ENCODE measurements around the gene SLC39A11.

SLC39A11 gene

DNA sequence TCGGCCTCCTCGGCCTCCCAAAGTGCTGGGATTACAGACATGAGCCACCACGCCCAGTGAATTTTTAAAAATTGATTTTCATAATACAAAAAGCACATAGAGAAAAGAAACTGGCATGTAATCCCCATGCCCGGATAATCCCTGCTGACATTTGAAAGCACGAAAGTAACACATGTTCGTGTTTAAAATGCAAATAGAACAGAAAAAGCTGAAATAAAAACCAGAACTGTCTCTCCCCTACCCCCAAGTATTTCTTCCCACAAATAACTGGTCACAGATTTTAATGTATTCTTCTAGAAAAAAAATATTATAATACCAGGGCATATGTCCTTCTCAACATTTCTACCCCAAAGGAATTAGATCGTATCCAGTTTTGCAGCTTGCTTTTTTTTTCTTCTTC lies 222.9 kb downstream of the SLC39A11 start:
- Histone ChIP-seq H3K27ac (ENCODE audit: low read length) (no peak overlapping the region), H3K36me3 (replicated peaks; ENCODE audit: insufficient read depth, low read length) (no peaks in the 10 kb centered on the region), H4K20me1 (ENCODE audit: insufficient read depth, low read length) (no peaks in the 10 kb centered on the region), H3K4me1 (ENCODE audit: low read length) (no peaks in the 10 kb centered on the region), H3K9ac (ENCODE audit: low read length) (no peak overlapping the region), H3K79me2 (ENCODE audit: low read length) (no peaks in the 10 kb centered on the region), H3F3A (ENCODE audit: insufficient read depth, low read length) (no peaks in the 10 kb centered on the region), H3K4me3 (ENCODE audit: low read length) (no peak overlapping the region), H3K9me2 (replicated peaks; ENCODE audit: insufficient read depth, low read length) (no peaks in the 10 kb centered on the region), H2AFZ (ENCODE audit: low read length) (no peak overlapping the region), H3K27me3 (replicated peaks; ENCODE audit: insufficient read depth, low read length) (no peaks in the 10 kb centered on the region), H3K4me2 (ENCODE audit: low read depth, low read length) (no peak overlapping the region), H3K9me3 (replicated peaks; ENCODE audit: insufficient read depth, low read length) (no peaks in the 10 kb centered on the region)
- DNase-seq: no peak
- TF ChIP-seq, protein P1, sequence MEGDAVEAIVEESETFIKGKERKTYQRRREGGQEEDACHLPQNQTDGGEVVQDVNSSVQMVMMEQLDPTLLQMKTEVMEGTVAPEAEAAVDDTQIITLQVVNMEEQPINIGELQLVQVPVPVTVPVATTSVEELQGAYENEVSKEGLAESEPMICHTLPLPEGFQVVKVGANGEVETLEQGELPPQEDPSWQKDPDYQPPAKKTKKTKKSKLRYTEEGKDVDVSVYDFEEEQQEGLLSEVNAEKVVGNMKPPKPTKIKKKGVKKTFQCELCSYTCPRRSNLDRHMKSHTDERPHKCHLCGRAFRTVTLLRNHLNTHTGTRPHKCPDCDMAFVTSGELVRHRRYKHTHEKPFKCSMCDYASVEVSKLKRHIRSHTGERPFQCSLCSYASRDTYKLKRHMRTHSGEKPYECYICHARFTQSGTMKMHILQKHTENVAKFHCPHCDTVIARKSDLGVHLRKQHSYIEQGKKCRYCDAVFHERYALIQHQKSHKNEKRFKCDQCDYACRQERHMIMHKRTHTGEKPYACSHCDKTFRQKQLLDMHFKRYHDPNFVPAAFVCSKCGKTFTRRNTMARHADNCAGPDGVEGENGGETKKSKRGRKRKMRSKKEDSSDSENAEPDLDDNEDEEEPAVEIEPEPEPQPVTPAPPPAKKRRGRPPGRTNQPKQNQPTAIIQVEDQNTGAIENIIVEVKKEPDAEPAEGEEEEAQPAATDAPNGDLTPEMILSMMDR (IDR thresholded peaks at IDR 0.05; ENCODE audit: low read length): no peak
- no peak for TF ChIP-seq EZH2phosphoT487 (IDR thresholded peaks at IDR 0.05; ENCODE audit: low read length)
- no peak for TF ChIP-seq EZH2 (optimal IDR thresholded peaks at IDR 0.05; ENCODE audit: low read depth, low read length)

GRCh38 chr17:72865954-72866353 lies 226.5 kb downstream of the SLC39A11 start:
- H3K27me3 ChIP-seq (replicated peaks; ENCODE audit: insufficient read depth, low read length): no peaks in the 10 kb centered on the region
- H2AFZ ChIP-seq (ENCODE audit: low read length): no peak overlapping the region
- no peaks in the 10 kb centered on the region for H3K79me2 ChIP-seq (ENCODE audit: low read length)
- no peaks in the 10 kb centered on the region for H3K4me1 ChIP-seq (ENCODE audit: low read length)
- no peak overlapping the region for H3K9ac ChIP-seq (ENCODE audit: low read length)
- TF ChIP-seq EZH2 (optimal IDR thresholded peaks at IDR 0.05; ENCODE audit: low read depth, low read length) (no peak), EZH2phosphoT487 (IDR thresholded peaks at IDR 0.05; ENCODE audit: low read length) (no peak)
- TF ChIP-seq, protein P1 (IDR thresholded peaks at IDR 0.05; ENCODE audit: low read length): no peak
- H3K36me3 ChIP-seq (replicated peaks; ENCODE audit: insufficient read depth, low read length): no peaks in the 10 kb centered on the region
- no peaks in the 10 kb centered on the region for H3F3A ChIP-seq (ENCODE audit: insufficient read depth, low read length)
- no peaks in the 10 kb centered on the region for H3K9me3 ChIP-seq (replicated peaks; ENCODE audit: insufficient read depth, low read length)
- no peak overlapping the region for H3K4me3 ChIP-seq (ENCODE audit: low read length)
- no peak for DNase-seq
- H3K9me2 ChIP-seq (replicated peaks; ENCODE audit: insufficient read depth, low read length): no peaks in the 10 kb centered on the region
- H4K20me1 ChIP-seq (ENCODE audit: insufficient read depth, low read length): no peaks in the 10 kb centered on the region
- H3K27ac ChIP-seq (ENCODE audit: low read length): no peak overlapping the region
- H3K4me2 ChIP-seq (ENCODE audit: low read depth, low read length): no peak overlapping the region

DNA sequence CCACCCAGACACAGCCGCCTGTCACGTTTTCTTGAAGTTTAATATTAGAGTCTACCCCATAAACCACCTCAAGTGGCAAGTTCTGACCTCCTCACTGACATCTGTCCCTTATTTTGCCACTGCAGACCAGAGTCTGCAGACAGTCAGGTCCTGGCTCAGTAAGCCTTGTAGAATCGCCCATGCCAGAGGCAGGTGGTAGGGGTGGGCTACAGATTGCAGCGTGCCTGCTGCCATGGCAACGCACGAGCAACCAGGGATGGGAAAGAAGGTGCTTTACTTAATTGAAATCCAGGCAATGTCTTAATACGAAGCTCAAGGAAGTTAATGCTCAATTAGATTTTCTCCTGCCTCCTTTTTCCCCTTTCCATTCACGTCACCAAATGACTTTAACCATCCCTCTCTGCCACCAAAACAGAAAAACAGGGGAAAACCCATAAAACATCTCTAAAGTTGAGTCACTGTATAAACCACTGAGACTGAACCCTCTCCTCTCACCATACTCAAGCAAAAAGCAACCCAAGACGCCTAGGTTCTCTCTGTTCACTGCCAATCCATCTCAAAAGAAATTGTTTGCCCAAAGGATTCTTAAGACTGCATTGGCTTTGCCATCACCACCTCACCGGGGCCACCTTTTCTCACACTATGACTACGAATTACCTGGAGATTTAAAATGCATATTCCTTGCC lies 228.8 kb downstream of the SLC39A11 start:
- Histone ChIP-seq H3K9me2 (replicated peaks; ENCODE audit: insufficient read depth, low read length) (no peaks in the 10 kb centered on the region), H3K4me3 (ENCODE audit: low read length) (no peak overlapping the region), H3K4me1 (ENCODE audit: low read length) (no peaks in the 10 kb centered on the region), H4K20me1 (ENCODE audit: insufficient read depth, low read length) (no peaks in the 10 kb centered on the region), H3F3A (ENCODE audit: insufficient read depth, low read length) (no peaks in the 10 kb centered on the region), H3K4me2 (ENCODE audit: low read depth, low read length) (no peak overlapping the region), H3K27me3 (replicated peaks; ENCODE audit: insufficient read depth, low read length) (no peaks in the 10 kb centered on the region), H2AFZ (ENCODE audit: low read length) (no peak overlapping the region), H3K9me3 (replicated peaks; ENCODE audit: insufficient read depth, low read length) (no peaks in the 10 kb centered on the region), H3K79me2 (ENCODE audit: low read length) (no peaks in the 10 kb centered on the region), H3K9ac (ENCODE audit: low read length) (no peak overlapping the region), H3K36me3 (replicated peaks; ENCODE audit: insufficient read depth, low read length) (no peaks in the 10 kb centered on the region), H3K27ac (ENCODE audit: low read length) (no peak overlapping the region)
- TF ChIP-seq EZH2phosphoT487 (IDR thresholded peaks at IDR 0.05; ENCODE audit: low read length) (no peak), EZH2 (optimal IDR thresholded peaks at IDR 0.05; ENCODE audit: low read depth, low read length) (no peak)
- TF ChIP-seq, protein P1 (IDR thresholded peaks at IDR 0.05; ENCODE audit: low read length): no peak
- no peak for DNase-seq

Data from MM.1S (cell line).